ENCODE results near the gene HYLS1. TPM values are rescaled to one million over a fixed set of nuclear protein-coding genes. Genes with fewer than 3 reads are reported as not detected.

The HYLS1 gene
- total RNA-seq, 4 donors from 2014 or later = 0.80 to 6.4 (median 3.4) TPM; not detected in 1

DNA sequence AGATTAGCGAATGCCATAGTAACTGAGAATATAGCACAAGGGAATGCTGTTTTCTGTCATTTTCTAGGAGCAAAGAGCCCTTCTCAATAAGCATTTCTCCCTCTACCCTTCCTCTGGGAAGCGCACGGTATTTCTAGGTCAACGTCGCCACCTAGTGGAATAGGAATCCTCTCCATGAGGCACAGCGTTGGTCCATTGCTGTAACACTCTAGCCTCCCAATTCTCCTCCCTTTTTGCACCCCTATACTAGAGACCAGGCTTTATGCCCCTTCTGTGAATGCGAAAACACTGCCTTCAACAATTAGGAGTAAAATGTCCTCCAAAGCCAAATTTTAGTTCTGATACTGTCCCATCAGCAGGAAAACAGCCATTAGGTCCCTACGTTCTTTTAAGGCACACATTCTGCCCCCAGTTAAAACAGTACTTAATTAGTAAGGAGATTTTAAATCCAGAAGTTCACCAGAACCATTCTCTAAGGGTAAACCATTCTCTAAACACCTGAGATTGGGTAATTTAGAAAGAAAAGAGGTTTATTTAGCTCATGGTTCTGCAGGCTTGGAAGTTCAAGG lies 12.8 kb upstream of the HYLS1 start:
- peak; percentile 49 for DNase-seq
- Histone ChIP-seq H3K27me3 (no peaks in the 10 kb centered on the region), H3K4me1 (no peaks in the 10 kb centered on the region), H3K27ac (no peak overlapping the region), H3K36me3 (no peaks in the 10 kb centered on the region), H3K9me3 (no peaks in the 10 kb centered on the region), H3K4me3 (no peak overlapping the region)
- 13 to 14% methylated on average over 1 to 8 of the region's 8 CpGs for WGBS, 2 donors (ENCODE audit: low coverage in 1 of 2)
- intact Hi-C loops (cut with DNase I; ENCODE audit: low total_unique reads) (loop anchor here (5.0 kb wide), 1 partner anchor 307 kb away; the partner anchor contains the start of gene EI24), in situ Hi-C loops (cut with MboI; ENCODE audit: low pct_ligation_motif_present in 1 of 4, low pct_unique_long_range_greater_than_20kb in 1 of 4, low sequenced_read_pairs in 3 of 4) (loop anchor here in 1 of 4 donors (25.0 kb wide), 1 partner anchor 262 kb away; no protein-coding TSS in a partner anchor)
- TF ChIP-seq EP300 (IDR thresholded peaks at IDR 0.05; ENCODE audit: low read depth) (no peak), POLR2A (IDR thresholded peaks at IDR 0.05) (no peak)
- TF ChIP-seq, protein P1, sequence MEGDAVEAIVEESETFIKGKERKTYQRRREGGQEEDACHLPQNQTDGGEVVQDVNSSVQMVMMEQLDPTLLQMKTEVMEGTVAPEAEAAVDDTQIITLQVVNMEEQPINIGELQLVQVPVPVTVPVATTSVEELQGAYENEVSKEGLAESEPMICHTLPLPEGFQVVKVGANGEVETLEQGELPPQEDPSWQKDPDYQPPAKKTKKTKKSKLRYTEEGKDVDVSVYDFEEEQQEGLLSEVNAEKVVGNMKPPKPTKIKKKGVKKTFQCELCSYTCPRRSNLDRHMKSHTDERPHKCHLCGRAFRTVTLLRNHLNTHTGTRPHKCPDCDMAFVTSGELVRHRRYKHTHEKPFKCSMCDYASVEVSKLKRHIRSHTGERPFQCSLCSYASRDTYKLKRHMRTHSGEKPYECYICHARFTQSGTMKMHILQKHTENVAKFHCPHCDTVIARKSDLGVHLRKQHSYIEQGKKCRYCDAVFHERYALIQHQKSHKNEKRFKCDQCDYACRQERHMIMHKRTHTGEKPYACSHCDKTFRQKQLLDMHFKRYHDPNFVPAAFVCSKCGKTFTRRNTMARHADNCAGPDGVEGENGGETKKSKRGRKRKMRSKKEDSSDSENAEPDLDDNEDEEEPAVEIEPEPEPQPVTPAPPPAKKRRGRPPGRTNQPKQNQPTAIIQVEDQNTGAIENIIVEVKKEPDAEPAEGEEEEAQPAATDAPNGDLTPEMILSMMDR (IDR thresholded peaks at IDR 0.05) = peak; percentile 64 to 73 (median 69)

DNA sequence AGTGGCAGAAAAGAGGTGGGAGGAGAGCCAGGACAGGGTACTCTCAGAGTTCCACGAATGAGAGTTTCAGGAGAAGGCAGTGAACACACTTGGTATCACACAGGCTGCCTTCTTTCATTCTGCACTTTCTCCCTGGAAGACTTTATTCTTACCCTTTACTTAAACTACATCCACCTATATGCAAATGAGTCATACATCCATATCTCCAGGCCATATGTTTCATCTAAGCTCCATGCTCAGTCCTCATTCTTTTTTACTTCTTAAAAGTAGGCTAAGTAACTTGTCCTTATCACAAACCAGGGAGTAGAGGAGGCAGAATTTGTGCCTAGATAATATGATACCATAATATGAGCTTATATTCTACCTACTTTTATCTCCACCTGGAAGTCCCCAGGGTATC lies 6.2 kb upstream of the HYLS1 start:
- Histone ChIP-seq H3K4me3 (no peak overlapping the region), H3K4me1 (no peaks in the 10 kb centered on the region), H3K36me3 (no peaks in the 10 kb centered on the region), H3K27ac (no peak overlapping the region), H3K9me3 (no peaks in the 10 kb centered on the region), H3K27me3 (no peaks in the 10 kb centered on the region)
- DNase-seq = no peak
- in situ Hi-C loops (cut with MboI; ENCODE audit: low pct_ligation_motif_present in 1 of 4, low pct_unique_long_range_greater_than_20kb in 1 of 4, low sequenced_read_pairs in 3 of 4) (loop anchor here in 1 of 4 donors (25.0 kb wide), 1 partner anchor 269 kb away; no protein-coding TSS in a partner anchor), intact Hi-C loops (cut with DNase I; ENCODE audit: low total_unique reads) (no loop called here)
- TF ChIP-seq POLR2AphosphoS5 (IDR thresholded peaks at IDR 0.05) = no peak
- TF ChIP-seq EP300 (IDR thresholded peaks at IDR 0.05; ENCODE audit: low read depth) = no peak
- TF ChIP-seq, protein P1 (IDR thresholded peaks at IDR 0.05) = no peak
- no peak for TF ChIP-seq POLR2A (IDR thresholded peaks at IDR 0.05)
- WGBS, 2 donors (ENCODE audit: low coverage in 1 of 2) = 76% methylated on average over 1 of the region's 1 CpG; no CpG with 5 or more reads in 1 of the 2 donors

GRCh38 chr11:125883375-125883774 lies 4.1 kb upstream of the HYLS1 start:
- Histone ChIP-seq H3K4me3 (no peak overlapping the region), H3K4me1 (peaks cover 0 to 7% (median 4%) of the 10 kb centered on the region in 4 donors), H3K27ac (no peak overlapping the region), H3K36me3 (no peaks in the 10 kb centered on the region), H3K9me3 (no peaks in the 10 kb centered on the region), H3K27me3 (no peaks in the 10 kb centered on the region)
- TF ChIP-seq, protein P1 (IDR thresholded peaks at IDR 0.05) = no peak
- TF ChIP-seq POLR2AphosphoS5 (IDR thresholded peaks at IDR 0.05) (no peak), EP300 (IDR thresholded peaks at IDR 0.05; ENCODE audit: low read depth) (no peak), POLR2A (IDR thresholded peaks at IDR 0.05) (no peak)
- in situ Hi-C loops (cut with MboI; ENCODE audit: low pct_ligation_motif_present in 1 of 4, low pct_unique_long_range_greater_than_20kb in 1 of 4, low sequenced_read_pairs in 3 of 4) = loop anchor here in 1 of 4 donors (25.0 kb wide), 1 partner anchor 271 kb away; no protein-coding TSS in a partner anchor
- DNase-seq = no peak
- intact Hi-C loops (cut with DNase I; ENCODE audit: low total_unique reads) = no loop called here
- WGBS, 2 donors (ENCODE audit: low coverage in 1 of 2) = 65 to 80% methylated on average over 1 to 8 of the region's 8 CpGs

- Histone ChIP-seq H3K4me1 (peaks cover 0 to 15% (median 8%) of the 10 kb centered on the region in 4 donors), H3K36me3 (no peaks in the 10 kb centered on the region), H3K4me3 (peak overlapping the region in 3 of 4 donors; percentile 64 to 94 (median 80)), H3K27me3 (no peaks in the 10 kb centered on the region), H3K9me3 (no peaks in the 10 kb centered on the region), H3K27ac (peak overlapping the region; percentile 93 to 99 (median 98))
- peak; percentile 34 for DNase-seq
- TF ChIP-seq, protein P1 (IDR thresholded peaks at IDR 0.05) = no peak
- TF ChIP-seq POLR2A (IDR thresholded peaks at IDR 0.05) (no peak), EP300 (IDR thresholded peaks at IDR 0.05; ENCODE audit: low read depth) (no peak), POLR2AphosphoS5 (IDR thresholded peaks at IDR 0.05) (no peak)
- WGBS, 2 donors (ENCODE audit: low coverage in 1 of 2) = 54% methylated on average over 24 of the region's 24 CpGs; no CpG with 5 or more reads in 1 of the 2 donors
- intact Hi-C loops (cut with DNase I; ENCODE audit: low total_unique reads) (no loop called here), in situ Hi-C loops (cut with MboI; ENCODE audit: low pct_ligation_motif_present in 1 of 4, low pct_unique_long_range_greater_than_20kb in 1 of 4, low sequenced_read_pairs in 3 of 4) (loop anchor here in 1 of 4 donors (25.0 kb wide), 1 partner anchor 275 kb away; no protein-coding TSS in a partner anchor)
Measured at GRCh38 chr11:125886997-125887372, 483 bp upstream of the HYLS1 start.
